HUES48 (cell line): Measurements from ENCODE around the gene KDM3A.

ENCODE experiments used
- H3K27ac ChIP-seq: one replicate; pipeline ENCODE4 v1.7.0; 2013; ENCODE audit warnings: low read depth, low read length, inconsistent platforms
- H3K27me3 ChIP-seq: 2 replicates; pipeline ENCODE4 v1.6.1; 2013; ENCODE audit warnings: mild to moderate bottlenecking, low read length; ENCODE audit not compliant: control insufficient read depth, insufficient read depth
- H3K36me3 ChIP-seq: 2 replicates; pipeline ENCODE4 v1.6.1; 2013; ENCODE audit warnings: low read length; ENCODE audit not compliant: control insufficient read depth, insufficient read depth
- H3K4me1 ChIP-seq: 2 replicates; pipeline ENCODE4 v1.6.1; 2013; ENCODE audit warnings: mild to moderate bottlenecking, low read length; ENCODE audit not compliant: control insufficient read depth, insufficient read depth
- H3K4me3 ChIP-seq: 2 replicates; pipeline ENCODE4 v1.5.1; 2013; ENCODE audit warnings: mild to moderate bottlenecking, low read depth, low read length
- H3K9ac ChIP-seq: 2 replicates; pipeline ENCODE4 v1.6.1; 2013; ENCODE audit warnings: mild to moderate bottlenecking, low read depth, low read length, moderate library complexity
- H3K9me3 ChIP-seq: 2 replicates; pipeline ENCODE4 v1.6.1; 2013; ENCODE audit warnings: low read length; ENCODE audit not compliant: control insufficient read depth, insufficient read depth

The KDM3A gene

GRCh38 chr2:86453836-86454235 lies 12.7 kb downstream of the KDM3A start:
- H3K4me1 ChIP-seq: peaks cover 11% of the 10 kb centered on the region
- no peak overlapping the region for H3K9ac ChIP-seq
- H3K9me3 ChIP-seq: no peaks in the 10 kb centered on the region
- peaks cover 91% of the 10 kb centered on the region for H3K36me3 ChIP-seq
- no peaks in the 10 kb centered on the region for H3K27me3 ChIP-seq
- no peak overlapping the region for H3K27ac ChIP-seq
- no peak overlapping the region for H3K4me3 ChIP-seq

- Histone ChIP-seq H3K27me3 (no peaks in the 10 kb centered on the region), H3K9me3 (no peaks in the 10 kb centered on the region), H3K4me1 (peaks cover 7% of the 10 kb centered on the region), H3K36me3 (peaks cover 94% of the 10 kb centered on the region), H3K9ac (no peak overlapping the region), H3K4me3 (no peak overlapping the region), H3K27ac (no peak overlapping the region)
These were observed 13.1 kb downstream of the KDM3A start for GRCh38 chr2:86454238-86454637.

GRCh38 chr2:86455181-86455580 lies 14.0 kb downstream of the KDM3A start:
- Histone ChIP-seq H3K4me3 (no peak overlapping the region), H3K36me3 (peaks cover 93% of the 10 kb centered on the region), H3K9me3 (no peaks in the 10 kb centered on the region), H3K27me3 (no peaks in the 10 kb centered on the region), H3K9ac (no peak overlapping the region), H3K4me1 (no peaks in the 10 kb centered on the region), H3K27ac (no peak overlapping the region)

GRCh38 chr2:86461042-86461743 lies 20.0 kb downstream of the KDM3A start:
- Histone ChIP-seq H3K36me3 (peaks cover 81% of the 10 kb centered on the region), H3K9me3 (no peaks in the 10 kb centered on the region), H3K9ac (no peak overlapping the region), H3K4me1 (no peaks in the 10 kb centered on the region), H3K4me3 (no peak overlapping the region), H3K27ac (no peak overlapping the region), H3K27me3 (no peaks in the 10 kb centered on the region)

- H3K27ac ChIP-seq: no peak overlapping the region
- peaks cover 81% of the 10 kb centered on the region for H3K36me3 ChIP-seq
- H3K4me3 ChIP-seq: no peak overlapping the region
- H3K9ac ChIP-seq: no peak overlapping the region
- no peaks in the 10 kb centered on the region for H3K4me1 ChIP-seq
- H3K9me3 ChIP-seq: no peaks in the 10 kb centered on the region
- no peaks in the 10 kb centered on the region for H3K27me3 ChIP-seq
These were observed 23.5 kb downstream of the KDM3A start for GRCh38 chr2:86464652-86465051.

- Histone ChIP-seq H3K4me1 (no peaks in the 10 kb centered on the region), H3K27me3 (no peaks in the 10 kb centered on the region), H3K9me3 (no peaks in the 10 kb centered on the region), H3K36me3 (peaks cover 82% of the 10 kb centered on the region), H3K27ac (no peak overlapping the region), H3K4me3 (no peak overlapping the region), H3K9ac (no peak overlapping the region)
These were observed 25.1 kb downstream of the KDM3A start for GRCh38 chr2:86466306-86466705.

- Histone ChIP-seq H3K4me1 (no peaks in the 10 kb centered on the region), H3K36me3 (peaks cover 80% of the 10 kb centered on the region), H3K9ac (no peak overlapping the region), H3K9me3 (no peaks in the 10 kb centered on the region), H3K4me3 (no peak overlapping the region), H3K27ac (no peak overlapping the region), H3K27me3 (no peaks in the 10 kb centered on the region)
These were observed 27.2 kb downstream of the KDM3A start for GRCh38 chr2:86468162-86469033.

GRCh38 chr2:86470890-86471289 lies 29.7 kb downstream of the KDM3A start:
- H3K36me3 ChIP-seq: peaks cover 77% of the 10 kb centered on the region

GRCh38 chr2:86471637-86472036 lies 30.5 kb downstream of the KDM3A start:
- H3K9me3 ChIP-seq: no peaks in the 10 kb centered on the region
- H3K36me3 ChIP-seq: peaks cover 71% of the 10 kb centered on the region
- H3K27me3 ChIP-seq: no peaks in the 10 kb centered on the region
- H3K4me1 ChIP-seq: no peaks in the 10 kb centered on the region
- no peak overlapping the region for H3K4me3 ChIP-seq
- H3K27ac ChIP-seq: no peak overlapping the region
- no peak overlapping the region for H3K9ac ChIP-seq

More at GRCh38 chr2:86470890-86471289, 29.7 kb downstream of the KDM3A start:
- Histone ChIP-seq H3K4me1 (no peaks in the 10 kb centered on the region), H3K27ac (no peak overlapping the region), H3K27me3 (no peaks in the 10 kb centered on the region), H3K4me3 (no peak overlapping the region), H3K9me3 (no peaks in the 10 kb centered on the region), H3K9ac (no peak overlapping the region)

- Histone ChIP-seq H3K36me3 (peaks cover 63% of the 10 kb centered on the region), H3K9ac (no peak overlapping the region), H3K27ac (no peak overlapping the region), H3K4me3 (no peak overlapping the region), H3K4me1 (peaks cover 14% of the 10 kb centered on the region; the same call in 1 of the 2 replicates), H3K27me3 (no peaks in the 10 kb centered on the region), H3K9me3 (no peaks in the 10 kb centered on the region)
These were observed 34.9 kb downstream of the KDM3A start for GRCh38 chr2:86476092-86476491.

GRCh38 chr2:86476918-86477317 lies 35.7 kb downstream of the KDM3A start:
- peaks cover 66% of the 10 kb centered on the region for H3K36me3 ChIP-seq
- no peak overlapping the region for H3K9ac ChIP-seq
- H3K4me1 ChIP-seq: peaks cover 14% of the 10 kb centered on the region; the same call in 1 of the 2 replicates
- H3K4me3 ChIP-seq: no peak overlapping the region
- H3K27ac ChIP-seq: no peak overlapping the region
- no peaks in the 10 kb centered on the region for H3K27me3 ChIP-seq
- no peaks in the 10 kb centered on the region for H3K9me3 ChIP-seq
